HEK293 (cell line): ENCODE measurements around the gene KRT38.

ENCODE experiments used
- ZNF274 ChIP-seq, 2 experiments: fragments of 200-500 bp in 1 of 2; fragments of 450-650 bp in 1 of 2; sonication (Bioruptor generic) in 1 of 2; formaldehyde crosslinking in 1 of 2; IDR thresholded peaks; 2 replicates each; pipeline versions ENCODE4 v1.5.1 to v1.6.1; 2014 to 2016; ENCODE audit warnings: borderline replicate concordance in 1 of 2, inconsistent platforms in 1 of 2, low read length in 1 of 2, missing biosample characterization in 1 of 2, missing genetic modification characterization in 1 of 2
- TF ChIP-seq, protein P1 (sequence below): fragments of 450-650 bp; formaldehyde crosslinking; IDR thresholded peaks from 2 replicates; pipeline ENCODE4 v1.5.1; 2016; ENCODE audit warnings: missing biosample characterization, missing genetic modification characterization

GRCh38 chr17:41387670-41388069, 53.1 kb downstream of the KRT38 start:
- no peak for TF ChIP-seq ZNF274 (IDR thresholded peaks at IDR 0.05; ENCODE audit: low read length)
- TF ChIP-seq ZNF274 (tag by site-specific recombination; IDR thresholded peaks at IDR 0.05; ENCODE audit: borderline replicate concordance) = no peak
- TF ChIP-seq, protein P1, sequence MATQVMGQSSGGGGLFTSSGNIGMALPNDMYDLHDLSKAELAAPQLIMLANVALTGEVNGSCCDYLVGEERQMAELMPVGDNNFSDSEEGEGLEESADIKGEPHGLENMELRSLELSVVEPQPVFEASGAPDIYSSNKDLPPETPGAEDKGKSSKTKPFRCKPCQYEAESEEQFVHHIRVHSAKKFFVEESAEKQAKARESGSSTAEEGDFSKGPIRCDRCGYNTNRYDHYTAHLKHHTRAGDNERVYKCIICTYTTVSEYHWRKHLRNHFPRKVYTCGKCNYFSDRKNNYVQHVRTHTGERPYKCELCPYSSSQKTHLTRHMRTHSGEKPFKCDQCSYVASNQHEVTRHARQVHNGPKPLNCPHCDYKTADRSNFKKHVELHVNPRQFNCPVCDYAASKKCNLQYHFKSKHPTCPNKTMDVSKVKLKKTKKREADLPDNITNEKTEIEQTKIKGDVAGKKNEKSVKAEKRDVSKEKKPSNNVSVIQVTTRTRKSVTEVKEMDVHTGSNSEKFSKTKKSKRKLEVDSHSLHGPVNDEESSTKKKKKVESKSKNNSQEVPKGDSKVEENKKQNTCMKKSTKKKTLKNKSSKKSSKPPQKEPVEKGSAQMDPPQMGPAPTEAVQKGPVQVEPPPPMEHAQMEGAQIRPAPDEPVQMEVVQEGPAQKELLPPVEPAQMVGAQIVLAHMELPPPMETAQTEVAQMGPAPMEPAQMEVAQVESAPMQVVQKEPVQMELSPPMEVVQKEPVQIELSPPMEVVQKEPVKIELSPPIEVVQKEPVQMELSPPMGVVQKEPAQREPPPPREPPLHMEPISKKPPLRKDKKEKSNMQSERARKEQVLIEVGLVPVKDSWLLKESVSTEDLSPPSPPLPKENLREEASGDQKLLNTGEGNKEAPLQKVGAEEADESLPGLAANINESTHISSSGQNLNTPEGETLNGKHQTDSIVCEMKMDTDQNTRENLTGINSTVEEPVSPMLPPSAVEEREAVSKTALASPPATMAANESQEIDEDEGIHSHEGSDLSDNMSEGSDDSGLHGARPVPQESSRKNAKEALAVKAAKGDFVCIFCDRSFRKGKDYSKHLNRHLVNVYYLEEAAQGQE (tag by site-specific recombination) = no peak
